ENCODE data around the gene NAT8L.

DNA sequence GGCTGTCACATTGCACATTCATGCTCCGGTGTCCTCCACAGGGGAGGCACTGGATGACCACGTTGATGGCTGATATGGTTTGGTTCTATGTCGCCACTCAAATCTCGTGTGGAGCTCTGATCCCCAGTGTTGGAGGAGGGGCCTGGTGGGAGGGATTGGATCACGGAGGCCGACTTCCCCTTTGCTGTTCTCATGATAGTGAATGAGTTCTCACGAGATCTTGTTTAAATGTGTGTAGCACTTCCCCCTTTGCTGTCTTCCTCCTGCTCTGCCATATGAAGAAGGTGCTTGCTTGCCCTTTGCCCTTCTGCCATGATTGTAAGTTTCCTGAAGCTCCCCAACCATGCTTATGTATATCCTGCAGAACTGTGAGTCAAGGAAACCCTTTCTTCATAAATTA, 22.3 kb upstream of the NAT8L start:
- TF ChIP-seq EZH2 (IDR thresholded peaks at IDR 0.05; ENCODE audit: low read length, unreplicated experiment): no peak
- TF ChIP-seq, protein P1, sequence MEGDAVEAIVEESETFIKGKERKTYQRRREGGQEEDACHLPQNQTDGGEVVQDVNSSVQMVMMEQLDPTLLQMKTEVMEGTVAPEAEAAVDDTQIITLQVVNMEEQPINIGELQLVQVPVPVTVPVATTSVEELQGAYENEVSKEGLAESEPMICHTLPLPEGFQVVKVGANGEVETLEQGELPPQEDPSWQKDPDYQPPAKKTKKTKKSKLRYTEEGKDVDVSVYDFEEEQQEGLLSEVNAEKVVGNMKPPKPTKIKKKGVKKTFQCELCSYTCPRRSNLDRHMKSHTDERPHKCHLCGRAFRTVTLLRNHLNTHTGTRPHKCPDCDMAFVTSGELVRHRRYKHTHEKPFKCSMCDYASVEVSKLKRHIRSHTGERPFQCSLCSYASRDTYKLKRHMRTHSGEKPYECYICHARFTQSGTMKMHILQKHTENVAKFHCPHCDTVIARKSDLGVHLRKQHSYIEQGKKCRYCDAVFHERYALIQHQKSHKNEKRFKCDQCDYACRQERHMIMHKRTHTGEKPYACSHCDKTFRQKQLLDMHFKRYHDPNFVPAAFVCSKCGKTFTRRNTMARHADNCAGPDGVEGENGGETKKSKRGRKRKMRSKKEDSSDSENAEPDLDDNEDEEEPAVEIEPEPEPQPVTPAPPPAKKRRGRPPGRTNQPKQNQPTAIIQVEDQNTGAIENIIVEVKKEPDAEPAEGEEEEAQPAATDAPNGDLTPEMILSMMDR (conservative IDR thresholded peaks at IDR 0.05; ENCODE audit: low read depth, low read length): no peak
- TF ChIP-seq EZH2phosphoT487 (IDR thresholded peaks at IDR 0.05; ENCODE audit: borderline replicate concordance, low read length): no peak

All from PC-3 (cell line).